Right lobe of liver (tissue), 4 donors: ENCODE measurements around the gene NCBP1.

ENCODE experiments used
- CTCF ChIP-seq, 4 donors: fragments of 200-600 bp in 3 of 4; fragments of 450-650 bp in 1 of 4; IDR thresholded peaks; one replicate each; pipeline versions ENCODE4 v1.5.1 to v1.8.0; 2016 to 2022; ENCODE audit warnings: antibody characterized with exemption in 4 of 4, mild to moderate bottlenecking in 2 of 4
- POLR2A ChIP-seq: fragments of 450-650 bp; IDR thresholded peaks from one replicate; pipeline ENCODE4 v1.6.1; 2017; ENCODE audit warnings: antibody characterized with exemption, mild to moderate bottlenecking
- donor health status: DM: no; HTN: no; CAD: no.
- donor health status: DM: no; HTN: no; CAD: no.
- donor health status: DM: no; HTN: yes; CAD: no.

GRCh38 chr9:97673922-97674321, 40.3 kb downstream of the NCBP1 start:
- TF ChIP-seq POLR2A (no peak), CTCF (IDR thresholded peaks at IDR 0.05) (no peak)
